ENCODE results near the gene USP16.
"Not testable (repeated sequence)": the region's sequence is repeated elsewhere in the genome, so short reads cannot be mapped to it uniquely, and the experiment has no call there.

The USP16 gene

DNA sequence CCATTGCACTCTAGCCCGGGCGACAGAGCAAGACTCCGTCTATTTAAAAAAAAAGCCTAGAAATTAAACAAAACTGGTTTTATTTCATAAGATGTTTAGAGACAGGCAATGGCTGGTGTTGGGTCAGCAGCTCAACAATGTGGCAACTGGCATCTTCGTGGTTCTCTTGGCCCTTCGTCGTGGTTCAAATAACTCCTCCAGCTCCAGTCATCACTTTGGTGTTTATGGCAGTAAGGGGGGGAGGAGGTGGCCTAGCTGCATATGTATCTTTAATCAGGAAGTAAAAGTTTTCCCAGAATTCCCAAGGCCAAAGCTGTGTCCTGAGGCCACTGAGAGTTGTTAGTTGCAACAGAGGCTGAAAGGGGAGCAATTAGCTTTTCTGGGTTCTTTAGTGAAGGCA lies 18.8 kb upstream of the USP16 start:
- H3K36me3 ChIP-seq (ENCODE audit: control insufficient read depth, insufficient read depth, low read length), result no peaks in the 10 kb centered on the region
- H3K4me3 ChIP-seq (ENCODE audit: low read depth, low read length), result no peak overlapping the region
- H3K4me2 ChIP-seq (ENCODE audit: low read length), result no peak overlapping the region
- no peak overlapping the region for H3K27ac ChIP-seq
- no peaks in the 10 kb centered on the region for H3K79me2 ChIP-seq
- TF ChIP-seq, protein P1, sequence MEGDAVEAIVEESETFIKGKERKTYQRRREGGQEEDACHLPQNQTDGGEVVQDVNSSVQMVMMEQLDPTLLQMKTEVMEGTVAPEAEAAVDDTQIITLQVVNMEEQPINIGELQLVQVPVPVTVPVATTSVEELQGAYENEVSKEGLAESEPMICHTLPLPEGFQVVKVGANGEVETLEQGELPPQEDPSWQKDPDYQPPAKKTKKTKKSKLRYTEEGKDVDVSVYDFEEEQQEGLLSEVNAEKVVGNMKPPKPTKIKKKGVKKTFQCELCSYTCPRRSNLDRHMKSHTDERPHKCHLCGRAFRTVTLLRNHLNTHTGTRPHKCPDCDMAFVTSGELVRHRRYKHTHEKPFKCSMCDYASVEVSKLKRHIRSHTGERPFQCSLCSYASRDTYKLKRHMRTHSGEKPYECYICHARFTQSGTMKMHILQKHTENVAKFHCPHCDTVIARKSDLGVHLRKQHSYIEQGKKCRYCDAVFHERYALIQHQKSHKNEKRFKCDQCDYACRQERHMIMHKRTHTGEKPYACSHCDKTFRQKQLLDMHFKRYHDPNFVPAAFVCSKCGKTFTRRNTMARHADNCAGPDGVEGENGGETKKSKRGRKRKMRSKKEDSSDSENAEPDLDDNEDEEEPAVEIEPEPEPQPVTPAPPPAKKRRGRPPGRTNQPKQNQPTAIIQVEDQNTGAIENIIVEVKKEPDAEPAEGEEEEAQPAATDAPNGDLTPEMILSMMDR (IDR thresholded peaks at IDR 0.05), result no peak
- no peak overlapping the region for H2AFZ ChIP-seq
- no peaks in the 10 kb centered on the region for H3K27me3 ChIP-seq (ENCODE audit: control insufficient read depth, insufficient read depth, low read length)
- H3K4me1 ChIP-seq, result no peaks in the 10 kb centered on the region
- no peaks in the 10 kb centered on the region for H3K9me3 ChIP-seq (ENCODE audit: control insufficient read depth, low read length)
- no peak overlapping the region for H3K9ac ChIP-seq

DNA sequence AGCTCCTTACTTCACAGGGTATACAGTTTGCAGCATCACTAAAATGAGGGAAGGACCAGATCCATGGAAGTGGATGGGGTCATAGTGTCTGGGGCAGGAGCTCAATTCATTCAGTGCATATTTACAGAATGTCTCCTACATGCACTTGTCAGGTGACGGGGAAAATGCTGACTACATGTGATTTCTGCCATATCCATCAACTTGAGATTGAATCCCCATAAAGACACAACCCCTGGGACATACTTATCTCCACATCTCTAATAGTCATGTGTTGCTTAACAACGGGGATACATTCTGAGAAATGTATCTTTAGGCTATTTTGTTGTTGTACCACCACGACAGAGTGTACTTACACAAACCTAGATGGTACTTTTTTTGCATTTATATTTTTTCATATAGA lies 17.3 kb upstream of the USP16 start:
- Histone ChIP-seq H3K27me3 (ENCODE audit: control insufficient read depth, insufficient read depth, low read length) (no peaks in the 10 kb centered on the region), H3K9ac (no peak overlapping the region), H3K4me2 (ENCODE audit: low read length) (no peak overlapping the region), H3K36me3 (ENCODE audit: control insufficient read depth, insufficient read depth, low read length) (no peaks in the 10 kb centered on the region), H2AFZ (no peak overlapping the region), H3K79me2 (no peaks in the 10 kb centered on the region), H3K27ac (no peak overlapping the region), H3K4me1 (no peaks in the 10 kb centered on the region), H3K9me3 (ENCODE audit: control insufficient read depth, low read length) (no peaks in the 10 kb centered on the region), H3K4me3 (ENCODE audit: low read depth, low read length) (no peak overlapping the region)
- TF ChIP-seq, protein P1 (IDR thresholded peaks at IDR 0.05), result no peak

DNA sequence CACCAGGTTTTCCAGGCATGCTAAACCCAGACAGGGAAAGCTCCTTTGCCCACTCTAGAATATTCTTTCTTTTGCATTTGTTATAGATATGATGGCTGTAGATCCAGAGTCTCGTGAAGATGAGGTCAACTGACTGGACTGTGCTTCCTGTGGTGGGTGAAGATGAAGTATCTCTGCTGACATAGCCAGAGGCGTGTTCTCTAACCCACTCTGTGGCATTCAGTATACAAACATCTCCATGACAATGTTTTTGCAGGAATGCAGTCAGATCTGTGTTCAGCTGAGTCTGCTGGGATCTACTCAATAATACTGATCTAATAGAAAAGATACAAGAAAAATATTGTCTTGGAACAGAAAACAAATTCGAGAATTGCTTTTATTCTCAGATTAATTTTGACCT lies 16.7 kb upstream of the USP16 start:
- Histone ChIP-seq H3K4me3 (ENCODE audit: low read depth, low read length) (no peak overlapping the region), H3K36me3 (ENCODE audit: control insufficient read depth, insufficient read depth, low read length) (no peaks in the 10 kb centered on the region), H3K79me2 (no peaks in the 10 kb centered on the region), H3K27me3 (ENCODE audit: control insufficient read depth, insufficient read depth, low read length) (no peaks in the 10 kb centered on the region), H3K4me1 (no peaks in the 10 kb centered on the region), H2AFZ (no peak overlapping the region), H3K9ac (no peak overlapping the region), H3K4me2 (ENCODE audit: low read length) (no peak overlapping the region), H3K27ac (no peak overlapping the region), H3K9me3 (ENCODE audit: control insufficient read depth, low read length) (no peaks in the 10 kb centered on the region)
- TF ChIP-seq, protein P1 (IDR thresholded peaks at IDR 0.05), result no peak

DNA sequence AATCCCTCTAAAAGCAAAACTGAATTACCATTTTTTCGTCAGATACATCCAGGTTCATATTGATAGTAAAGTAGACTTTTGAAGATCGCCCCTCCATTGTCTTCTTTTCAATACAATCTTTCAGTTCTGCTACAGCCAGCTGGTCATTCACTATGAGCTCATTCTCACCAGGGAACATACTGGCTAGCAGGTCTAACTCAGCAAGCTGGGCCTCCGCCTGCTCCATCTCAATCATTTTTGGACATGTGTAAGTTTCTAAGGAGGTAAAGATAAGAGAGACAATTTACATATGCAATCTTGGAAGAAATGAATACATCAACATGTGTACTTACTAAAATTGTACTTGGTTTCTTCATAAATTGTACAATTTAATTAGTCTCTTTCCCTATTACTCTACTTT lies 16.1 kb upstream of the USP16 start:
- H3K79me2 ChIP-seq, result no peaks in the 10 kb centered on the region
- TF ChIP-seq, protein P1 (IDR thresholded peaks at IDR 0.05), result no peak
- no peaks in the 10 kb centered on the region for H3K4me1 ChIP-seq
- H3K27ac ChIP-seq, result no peak overlapping the region
- no peaks in the 10 kb centered on the region for H3K36me3 ChIP-seq (ENCODE audit: control insufficient read depth, insufficient read depth, low read length)
- H3K27me3 ChIP-seq (ENCODE audit: control insufficient read depth, insufficient read depth, low read length), result no peaks in the 10 kb centered on the region
- H3K9ac ChIP-seq, result no peak overlapping the region
- no peaks in the 10 kb centered on the region for H3K9me3 ChIP-seq (ENCODE audit: control insufficient read depth, low read length)
- no peak overlapping the region for H2AFZ ChIP-seq
- H3K4me3 ChIP-seq (ENCODE audit: low read depth, low read length), result no peak overlapping the region
- H3K4me2 ChIP-seq (ENCODE audit: low read length), result no peak overlapping the region

DNA sequence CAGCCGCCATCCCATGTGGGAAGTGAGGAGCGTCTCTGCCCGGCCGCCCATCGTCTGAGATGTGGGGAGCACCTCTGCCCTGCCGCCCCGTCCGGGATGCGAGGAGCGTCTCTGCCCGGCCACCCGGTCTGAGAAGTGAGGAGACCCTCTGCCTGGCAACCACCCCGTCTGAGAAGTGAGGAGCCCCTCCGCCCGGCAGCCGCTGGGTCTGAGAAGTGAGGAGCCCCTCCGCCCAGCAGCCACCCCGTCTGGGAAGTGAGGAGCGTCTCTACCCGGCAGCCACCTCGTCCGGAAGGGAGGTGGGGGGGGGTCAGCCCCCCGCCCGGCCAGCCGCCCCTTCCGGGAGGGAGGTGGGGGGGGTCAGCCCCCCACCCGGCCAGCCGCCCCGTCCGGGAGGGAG lies 13.2 kb upstream of the USP16 start:
- H3K4me1 ChIP-seq, H3K9ac ChIP-seq: not testable (repeated sequence)

More for the DNA sequence above, 13.2 kb upstream of the USP16 start:
- not testable (repeated sequence) for H3K9me3 ChIP-seq (ENCODE audit: control insufficient read depth, low read length); H3K4me2 ChIP-seq (ENCODE audit: low read length); H3K27ac ChIP-seq; H2AFZ ChIP-seq; H3K36me3 ChIP-seq (ENCODE audit: control insufficient read depth, insufficient read depth, low read length); H3K79me2 ChIP-seq; H3K27me3 ChIP-seq (ENCODE audit: control insufficient read depth, insufficient read depth, low read length); H3K4me3 ChIP-seq (ENCODE audit: low read depth, low read length)
